GM12874 (cell line): ENCODE data around the gene NBPF3.

Experiments
- TF ChIP-seq, protein P1 (sequence below): IDR thresholded peaks from 2 replicates; pipeline ENCODE4 v1.5.1; 2011; ENCODE audit warnings: low read depth, mild to moderate bottlenecking, control low read depth, low read length, moderate library complexity; ENCODE audit not compliant: insufficient read depth

NBPF3 gene

DNA sequence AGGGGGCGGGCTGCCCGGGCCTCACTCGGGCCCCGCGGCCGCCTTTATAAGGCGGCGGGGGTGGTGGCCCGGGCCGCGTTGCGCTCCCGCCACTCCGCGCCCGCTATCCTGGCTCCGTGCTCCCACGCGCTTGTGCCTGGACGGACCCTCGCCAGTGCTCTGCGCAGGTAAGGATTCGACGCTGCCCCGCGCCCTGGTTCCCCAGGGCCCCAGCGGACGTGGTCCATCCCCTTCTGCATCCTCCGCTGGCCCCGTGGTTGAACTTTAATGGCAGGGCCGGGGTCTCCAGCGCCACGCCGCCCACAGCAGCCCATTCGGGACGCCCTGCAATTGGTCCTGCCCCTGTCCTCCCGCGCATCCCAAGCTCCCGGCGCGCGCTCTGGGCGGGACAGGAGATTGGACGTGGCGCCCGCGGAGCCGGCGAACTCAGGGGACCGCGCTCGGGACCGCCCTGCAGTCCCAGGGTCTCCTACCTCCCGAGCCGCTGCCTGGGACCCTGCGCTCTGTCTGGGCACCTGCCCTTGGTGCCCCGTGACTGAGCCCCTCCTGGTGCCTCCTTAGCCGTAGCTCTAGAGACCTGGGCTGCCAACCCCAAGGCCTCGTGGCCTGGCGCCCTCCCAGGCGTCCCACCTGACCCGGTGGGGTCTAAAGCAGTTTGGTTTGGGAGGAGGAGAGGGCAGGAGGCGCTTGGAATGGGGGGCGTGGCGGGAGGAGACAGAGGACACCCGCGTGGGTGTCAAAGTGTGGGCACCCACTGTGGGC lies 69.6 kb downstream of the NBPF3 start, which contains the start of gene ALPL:
ALPL (plus strand) TSS at position 73 of the 762 bp plus-strand sequence. CDS start 44,659 bp downstream, outside the sequence.
- TF ChIP-seq, protein P1, sequence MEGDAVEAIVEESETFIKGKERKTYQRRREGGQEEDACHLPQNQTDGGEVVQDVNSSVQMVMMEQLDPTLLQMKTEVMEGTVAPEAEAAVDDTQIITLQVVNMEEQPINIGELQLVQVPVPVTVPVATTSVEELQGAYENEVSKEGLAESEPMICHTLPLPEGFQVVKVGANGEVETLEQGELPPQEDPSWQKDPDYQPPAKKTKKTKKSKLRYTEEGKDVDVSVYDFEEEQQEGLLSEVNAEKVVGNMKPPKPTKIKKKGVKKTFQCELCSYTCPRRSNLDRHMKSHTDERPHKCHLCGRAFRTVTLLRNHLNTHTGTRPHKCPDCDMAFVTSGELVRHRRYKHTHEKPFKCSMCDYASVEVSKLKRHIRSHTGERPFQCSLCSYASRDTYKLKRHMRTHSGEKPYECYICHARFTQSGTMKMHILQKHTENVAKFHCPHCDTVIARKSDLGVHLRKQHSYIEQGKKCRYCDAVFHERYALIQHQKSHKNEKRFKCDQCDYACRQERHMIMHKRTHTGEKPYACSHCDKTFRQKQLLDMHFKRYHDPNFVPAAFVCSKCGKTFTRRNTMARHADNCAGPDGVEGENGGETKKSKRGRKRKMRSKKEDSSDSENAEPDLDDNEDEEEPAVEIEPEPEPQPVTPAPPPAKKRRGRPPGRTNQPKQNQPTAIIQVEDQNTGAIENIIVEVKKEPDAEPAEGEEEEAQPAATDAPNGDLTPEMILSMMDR: no peak

DNA sequence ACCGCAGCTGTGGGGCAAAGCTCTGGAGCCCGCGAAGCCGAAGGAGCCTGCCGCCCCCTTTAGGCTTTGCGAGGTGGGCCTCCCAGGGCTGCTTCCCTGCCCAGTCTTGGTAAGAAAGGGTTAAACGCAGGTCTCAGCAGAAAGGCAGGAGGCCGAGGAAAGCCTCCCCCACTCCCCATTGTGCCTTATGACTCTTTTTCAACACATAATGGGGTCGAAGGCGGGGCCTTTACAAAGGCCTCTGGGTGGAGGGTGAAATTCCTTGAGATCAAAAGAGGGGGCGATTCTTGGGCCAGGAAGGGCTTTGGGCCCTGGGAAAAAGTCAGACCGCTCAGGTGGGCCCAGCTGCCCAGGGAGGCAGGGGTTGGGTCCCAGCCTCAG lies 70.2 kb downstream of the NBPF3 start:
- TF ChIP-seq, protein P1: no peak

DNA sequence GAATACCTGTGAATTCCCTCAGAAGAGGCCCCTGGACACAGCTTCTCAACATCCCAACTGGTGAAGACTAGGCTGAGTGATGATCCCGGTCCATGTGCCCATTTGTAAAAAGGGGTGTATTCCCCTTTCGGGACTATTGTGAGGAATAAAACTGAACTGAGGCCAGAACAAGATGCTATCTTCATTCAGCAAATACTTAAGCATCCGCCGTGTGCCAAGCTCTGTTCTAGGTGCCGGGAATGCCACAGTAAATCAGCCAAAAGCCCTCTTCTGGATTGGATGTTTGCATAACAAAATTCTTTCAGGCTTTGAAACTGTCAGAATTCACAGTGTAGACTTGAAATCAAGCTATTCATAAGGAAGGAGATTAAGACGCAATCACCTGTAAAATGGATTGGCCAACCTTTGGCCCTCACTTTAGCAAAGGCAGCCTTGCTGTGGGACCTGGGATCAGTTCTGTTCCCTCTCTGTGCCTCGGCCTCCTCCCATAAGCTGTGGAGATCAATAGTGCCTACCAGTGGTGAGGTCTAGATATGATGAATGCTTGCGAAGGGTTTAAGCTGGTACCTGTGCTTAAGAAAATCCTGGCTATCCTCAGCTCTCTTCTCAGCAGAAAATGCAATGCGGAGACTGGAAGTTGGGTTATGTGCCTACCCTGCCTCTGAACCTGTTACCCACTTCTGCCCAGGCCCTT lies 71.1 kb downstream of the NBPF3 start:
- TF ChIP-seq, protein P1: 0 out of 2 replicates have a peak, but pooled peaks have one; percentile 11

DNA sequence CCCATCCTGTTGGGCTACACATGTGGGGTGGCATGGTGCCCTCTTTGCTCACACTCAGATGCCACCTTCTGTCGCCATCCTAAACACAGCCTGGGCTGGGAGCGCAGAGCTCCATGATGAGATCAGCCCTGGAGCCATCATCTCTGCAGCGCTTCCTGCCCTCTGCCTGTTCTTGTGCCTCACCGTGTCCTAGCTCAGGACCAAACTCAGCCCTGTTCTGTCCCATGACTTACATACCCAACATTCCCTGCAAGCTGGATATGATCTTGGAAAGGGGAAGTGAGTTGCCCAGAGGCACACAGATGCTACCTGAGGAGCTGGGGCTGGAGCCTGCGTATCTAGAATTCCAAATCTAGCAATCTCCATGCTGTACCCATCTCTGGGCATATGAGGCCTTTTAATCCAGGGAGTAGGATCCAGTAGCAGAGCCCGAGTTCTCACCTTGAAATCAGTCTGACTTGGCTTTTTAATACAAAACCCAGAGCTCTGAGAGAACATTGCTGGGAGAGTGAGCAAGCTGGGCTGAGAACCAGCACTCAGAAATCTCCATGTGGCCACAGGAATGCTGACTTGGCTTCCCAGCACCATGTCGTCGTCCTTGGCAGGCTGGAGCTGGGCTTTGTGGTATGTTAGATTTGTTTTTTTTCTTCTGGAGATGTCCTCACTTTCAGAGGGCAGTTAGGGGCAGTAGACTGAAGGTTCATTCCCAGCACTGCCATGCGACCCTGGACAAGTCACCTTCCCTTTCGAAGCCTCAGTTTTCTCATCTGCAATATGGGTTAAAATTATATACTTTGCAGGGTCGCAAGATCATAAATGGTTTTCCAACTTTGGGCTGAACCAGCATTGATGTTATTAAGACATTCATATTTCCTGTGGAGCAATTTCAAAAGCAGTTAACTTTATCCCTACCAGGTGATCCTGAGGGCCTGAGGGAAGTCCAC lies 71.9 kb downstream of the NBPF3 start:
- TF ChIP-seq, protein P1: no peak

DNA sequence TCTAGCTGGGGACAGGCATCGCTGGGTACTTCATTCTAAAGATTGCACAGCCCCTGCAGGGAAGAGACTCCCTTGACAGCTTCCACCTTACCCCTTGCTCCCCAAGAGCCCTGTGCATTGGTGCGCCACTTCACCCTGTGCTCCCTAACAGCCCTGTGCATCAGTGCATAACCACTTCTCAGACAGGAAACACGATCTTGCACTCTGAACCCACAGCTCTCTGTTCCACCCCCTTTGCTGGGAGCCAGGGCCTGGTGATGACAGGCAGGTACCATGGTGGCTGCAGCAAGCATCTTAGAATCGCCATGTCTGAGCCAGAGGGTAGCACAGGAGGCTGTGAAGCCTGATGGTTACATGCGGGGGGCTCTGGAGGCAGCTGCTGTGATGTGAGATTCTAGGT lies 74.3 kb downstream of the NBPF3 start:
- TF ChIP-seq, protein P1: no peak

DNA sequence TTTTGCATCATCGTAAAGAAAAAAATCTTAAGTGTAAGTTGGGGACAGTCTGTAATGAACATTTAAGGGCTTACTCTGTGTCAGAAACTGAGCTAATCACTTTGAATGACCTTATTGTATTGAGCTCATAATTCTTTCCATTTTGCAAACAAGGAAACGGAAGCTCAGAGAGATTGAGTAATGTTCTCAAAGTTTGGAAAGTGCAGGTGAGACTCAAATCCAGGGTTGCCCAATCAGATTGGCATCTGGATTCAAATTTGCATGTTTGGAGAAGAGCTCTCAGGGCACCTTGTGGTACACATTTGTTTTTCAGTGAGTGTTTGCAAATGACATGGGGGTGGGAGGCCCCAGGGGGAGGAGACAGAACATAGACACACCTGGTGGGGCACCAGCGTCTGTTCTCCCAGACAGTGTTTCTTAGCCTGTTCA lies 77.2 kb downstream of the NBPF3 start:
- TF ChIP-seq, protein P1: no peak
